ENCODE measurements around the gene TMEM213. TPM values are rescaled to one million over a fixed set of nuclear protein-coding genes. Genes with fewer than 3 reads are reported as not detected.

Gene TMEM213
- total and polyA plus RNA-seq, 2 of the 8 experiments (the other 6 are each of a cell fraction or from before 2014, with no cell fraction given): 0.21 to 0.67 TPM

DNA sequence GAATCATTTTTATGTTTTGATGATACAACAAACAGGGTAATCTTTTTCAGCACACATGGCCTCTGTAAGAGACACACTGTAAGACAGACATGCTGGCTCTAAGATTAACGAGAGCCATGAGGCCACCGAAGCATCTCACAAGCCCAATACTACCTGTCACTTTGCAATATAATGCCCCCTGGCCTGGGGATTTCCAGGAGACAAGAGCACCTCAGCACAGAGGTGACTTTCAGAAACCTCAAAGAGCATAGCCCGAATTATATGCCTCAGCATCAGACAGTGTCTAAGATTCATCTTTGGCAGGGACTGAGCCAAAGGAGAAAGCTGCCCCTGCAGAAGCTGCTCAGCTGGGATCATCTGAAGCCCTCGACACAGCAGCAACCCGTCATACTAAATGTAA is 44.2 kb upstream of the TMEM213 start:
- peaks cover 7 to 24% (median 11%) of the 10 kb centered on the region in 4 experiments for H3K4me1 ChIP-seq (replicated peaks in 1 of 4; ENCODE audit: control insufficient read depth in 3 of 4, insufficient read depth in 4 of 4, low read length in 3 of 4)
- H2BK5ac ChIP-seq (ENCODE audit: low read depth, low read length): no peak overlapping the region
- no peak for TF ChIP-seq NRF1 (IDR thresholded peaks at IDR 0.05; ENCODE audit: low read depth, low read length)
- no peak for TF ChIP-seq JUND (IDR thresholded peaks at IDR 0.05; ENCODE audit: low read length)
- TF ChIP-seq SRF (IDR thresholded peaks at IDR 0.05; ENCODE audit: low read depth, low read length): no peak
- TF ChIP-seq SUZ12 (IDR thresholded peaks at IDR 0.05; ENCODE audit: low read length): no peak
- TF ChIP-seq KDM5A (IDR thresholded peaks at IDR 0.05; ENCODE audit: low read length): no peak
- TF ChIP-seq HDAC2 (IDR thresholded peaks at IDR 0.05; ENCODE audit: borderline replicate concordance in 1 of 2, low read depth in 2 of 2, low read length in 2 of 2): no peak
- no peak for TF ChIP-seq CBX8 (IDR thresholded peaks at IDR 0.05; ENCODE audit: borderline replicate concordance, low read depth, low read length)
- H3K27me3 ChIP-seq (replicated peaks in 1 of 4; ENCODE audit: control insufficient read depth in 3 of 4, extremely low read depth in 1 of 4, insufficient read depth in 3 of 4, low read length in 3 of 4): no peaks in the 10 kb centered on the region
- H3K79me1 ChIP-seq (ENCODE audit: low read depth, low read length): no peaks in the 10 kb centered on the region
- no peak overlapping the region for H3K23ac ChIP-seq (ENCODE audit: insufficient read length)
- H3K23me2 ChIP-seq (ENCODE audit: low read depth, low read length): 0 out of 2 replicates have a peak, but pooled peaks cover 3% of the 10 kb centered on the region
- no peak overlapping the region for H2AK5ac ChIP-seq (ENCODE audit: low read depth, low read length)
- H2BK12ac ChIP-seq (ENCODE audit: low read depth, low read length): no peak overlapping the region
- H4K8ac ChIP-seq (ENCODE audit: extremely low read depth, insufficient read depth, low read length): no peak overlapping the region
- H3K18ac ChIP-seq (ENCODE audit: extremely low read depth, low read length): no peak overlapping the region
- no peak overlapping the region for H3K4me3 ChIP-seq (ENCODE audit: extremely low read depth in 1 of 4, insufficient read depth in 2 of 4, low read depth in 3 of 4, low read length in 4 of 4)
- no peak overlapping the region for H2BK20ac ChIP-seq (ENCODE audit: low read length)
- no peak overlapping the region for H3K27ac ChIP-seq (ENCODE audit: low read depth, low read length)
- 80% methylated on average over 5 of the region's 5 CpGs; no CpG with 5 or more reads in 1 of the 2 experiments for WGBS, 2 experiments (ENCODE audit: extremely low coverage in 1 of 2, insufficient coverage in 1 of 2, insufficient read length in 1 of 2, insufficient replicate concordance in 2 of 2, low coverage in 1 of 2, low lambda C conversion rate in 2 of 2, missing lambda C conversion rate in 1 of 2)
- no peak overlapping the region for H3K56ac ChIP-seq (replicated peaks; ENCODE audit: insufficient read length, low read depth, low read length)
- H2BK120ac ChIP-seq (replicated peaks; ENCODE audit: low read depth, low read length): no peak overlapping the region
- no peaks in the 10 kb centered on the region for H4K20me1 ChIP-seq (replicated peaks in 1 of 2; ENCODE audit: control insufficient read depth in 1 of 2, insufficient read depth in 2 of 2, low read length in 2 of 2)
- H3K9me3 ChIP-seq (ENCODE audit: insufficient read depth in 2 of 2, low read depth in 1 of 2, low read length in 1 of 2): no peaks in the 10 kb centered on the region
- FAIRE-seq (no peak), DNase-seq (ENCODE audit: low read depth in 1 of 2, low spot score in 2 of 2) (no peak)
- H3K4ac ChIP-seq (replicated peaks; ENCODE audit: insufficient read length, low read depth, low read length): no peak overlapping the region
- H3K14ac ChIP-seq (ENCODE audit: insufficient read length): no peak overlapping the region
- H4K5ac ChIP-seq (ENCODE audit: insufficient read length, low read depth, low read length): no peak overlapping the region
- H4K91ac ChIP-seq (replicated peaks; ENCODE audit: insufficient read length, low read length): no peak overlapping the region
- no peak overlapping the region for H2BK15ac ChIP-seq (ENCODE audit: low read length)
- H2AFZ ChIP-seq (ENCODE audit: low read length): no peak overlapping the region
- POLR2A ChIA-PET (ENCODE audit: partially characterized antibody): no interaction called here
- CTCF ChIA-PET (ENCODE audit: partially characterized antibody): interaction anchor here (4.4 kb wide), 1 partner anchor 15 kb away, joined by 20 read pairs; no protein-coding TSS in a partner anchor
- H3K79me2 ChIP-seq (ENCODE audit: control insufficient read depth in 1 of 2, insufficient read depth in 2 of 2, low read length in 2 of 2): no peaks in the 10 kb centered on the region
- H3K4me2 ChIP-seq (ENCODE audit: insufficient read depth in 1 of 2, low read depth in 2 of 2, low read length in 2 of 2): no peak overlapping the region; a peak in 1 of 4 replicates
- H3K9ac ChIP-seq (replicated peaks in 1 of 4; ENCODE audit: extremely low read depth in 1 of 4, low read depth in 3 of 4, low read length in 3 of 4): no peak overlapping the region
- no peaks in the 10 kb centered on the region for H3K36me3 ChIP-seq (ENCODE audit: control insufficient read depth in 2 of 4, insufficient read depth in 4 of 4, low read length in 3 of 4)

Data from H1 (cell line).